ENCODE measurements around the gene SLC25A36.

GRCh38 chr3:140933552-140933951 lies 8.1 kb upstream of the SLC25A36 start:
- no peak for TF ChIP-seq CTCF (IDR thresholded peaks at IDR 0.05)
- TF ChIP-seq POLR2A (IDR thresholded peaks at IDR 0.05), result no peak

Measured in uterus (tissue), 2 donors.